NCI-H2029 treated with DMSO at 0.1 percent for 48 hours (cell line): ENCODE measurements around the gene TRMO.

Source experiments
- DNase-seq: peaks from one replicate; lab custom pipeline; 2025; lab: John Stamatoyannopoulos, UW

TRMO gene

GRCh38 chr9:97903177-97903576, 19.1 kb downstream of the TRMO start:
- DNase-seq: no peak

DNA sequence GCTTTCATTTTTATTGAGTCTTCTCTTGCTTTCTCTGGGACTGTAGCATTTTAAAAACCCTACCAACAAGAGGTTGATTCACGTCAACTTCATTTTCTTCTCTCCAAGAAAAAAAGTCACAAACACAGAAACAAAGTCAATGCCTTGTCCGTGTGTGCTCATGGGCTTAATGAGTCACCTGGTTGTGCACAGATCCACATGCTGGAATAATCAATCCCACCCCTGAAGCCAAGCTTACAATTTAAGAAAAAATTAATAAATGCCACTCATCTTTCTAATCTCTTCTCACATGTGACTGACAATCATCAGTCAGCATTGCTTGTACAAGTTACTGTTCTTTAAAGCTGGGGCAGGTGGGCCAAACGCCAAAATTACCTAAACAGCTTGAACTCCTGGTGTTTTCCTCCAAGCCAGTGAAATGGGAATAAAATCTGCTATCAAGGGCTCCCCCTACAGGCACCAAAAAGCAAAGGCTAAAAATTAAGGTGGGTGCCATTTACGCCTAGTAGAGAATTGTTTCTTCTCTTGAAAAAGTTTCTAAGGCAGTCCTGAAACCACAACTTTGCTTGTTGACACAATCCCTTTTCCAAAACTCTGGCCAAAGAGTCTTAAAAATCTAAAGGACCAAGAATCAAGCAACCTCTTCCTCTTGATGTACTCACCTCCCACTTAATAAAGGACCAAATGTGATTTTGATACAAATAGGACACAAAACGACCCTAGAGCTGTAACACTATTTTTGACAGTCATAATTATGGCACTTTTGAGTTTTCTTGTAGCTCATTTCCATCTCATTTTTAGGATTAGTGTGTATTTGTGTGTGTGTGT, 21.3 kb downstream of the TRMO start:
- peak; percentile 21 for DNase-seq

DNA sequence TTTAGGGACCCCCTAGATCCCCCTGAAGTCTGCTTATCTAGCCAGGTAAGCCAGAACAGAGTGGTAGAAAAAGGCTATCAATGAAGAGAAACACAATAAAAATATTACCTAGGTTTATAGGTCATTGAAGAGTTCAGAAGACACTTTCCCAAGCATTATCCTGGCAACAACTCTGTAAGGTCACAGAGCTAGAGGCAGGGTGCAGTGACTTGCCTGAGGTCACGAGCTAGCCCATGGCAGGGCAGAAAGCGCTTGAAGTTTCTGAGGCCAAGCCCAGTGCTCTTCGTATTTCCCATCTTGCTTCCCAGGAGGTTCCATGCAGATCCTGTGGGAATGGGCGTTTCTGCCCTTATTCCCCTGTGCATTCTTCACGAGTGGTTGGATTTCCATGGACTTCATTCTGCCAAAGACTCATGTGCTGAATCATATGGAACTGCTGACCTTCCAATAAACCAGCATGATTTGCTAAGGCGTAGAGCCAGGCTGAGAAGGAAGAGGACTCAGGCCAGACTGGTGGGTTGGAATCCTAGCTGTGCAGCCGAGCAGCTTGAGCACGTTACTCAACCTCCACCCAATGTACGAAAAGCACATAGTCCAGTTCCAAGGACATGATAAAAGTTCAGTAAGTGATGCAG, 22.1 kb downstream of the TRMO start:
- no peak for DNase-seq

DNA sequence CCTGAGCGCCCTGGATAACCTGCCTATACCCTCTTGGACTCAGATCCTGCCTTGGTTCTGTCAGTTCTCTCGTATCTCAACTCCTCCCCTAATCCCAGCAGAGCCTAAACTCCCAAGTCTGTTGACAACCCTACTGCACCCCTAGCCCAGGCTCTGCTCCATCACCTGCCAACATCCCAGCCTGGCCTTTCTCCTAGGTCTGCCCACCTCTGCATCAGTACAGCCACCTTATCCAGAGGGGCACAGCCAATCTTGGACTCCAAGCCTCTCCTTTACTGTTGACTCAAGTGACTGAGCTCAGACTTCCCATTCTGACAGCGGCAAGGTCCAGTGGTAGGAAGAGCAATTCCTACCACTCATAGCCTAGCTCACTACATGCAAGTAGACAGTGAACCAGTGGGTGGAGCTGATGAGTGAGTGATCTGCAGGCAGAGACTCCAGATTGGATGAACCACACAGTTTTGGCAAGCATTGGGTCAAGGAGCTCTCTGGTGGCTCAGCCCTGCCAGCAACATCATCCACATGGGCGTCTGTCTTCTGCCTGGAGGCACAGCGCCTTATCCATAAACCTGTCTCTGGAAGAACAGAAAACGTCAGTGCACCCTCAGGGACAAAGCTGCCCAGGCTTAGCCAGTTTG, 26.5 kb downstream of the TRMO start:
- DNase-seq: no peak

DNA sequence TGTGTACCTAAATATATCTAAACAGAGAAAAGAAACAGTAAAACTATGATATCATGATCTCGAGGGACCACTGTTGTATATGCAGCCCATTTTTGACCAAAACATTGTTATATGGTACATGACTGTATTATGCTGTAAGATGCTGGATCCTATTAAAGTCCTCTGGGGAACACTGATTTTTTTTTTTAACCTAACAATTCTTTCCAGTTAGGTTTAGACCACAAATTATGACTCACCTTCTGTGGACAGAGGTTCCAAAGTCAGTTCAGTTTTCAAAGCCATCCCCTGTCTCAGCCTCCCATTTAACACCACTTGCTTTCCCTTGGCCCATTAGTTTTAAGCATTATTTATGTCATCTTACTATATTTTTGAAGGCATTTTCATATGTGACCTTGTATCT, 27.1 kb downstream of the TRMO start:
- DNase-seq: no peak

GRCh38 chr9:97892421-97892820, 29.9 kb downstream of the TRMO start:
- DNase-seq: no peak

DNA sequence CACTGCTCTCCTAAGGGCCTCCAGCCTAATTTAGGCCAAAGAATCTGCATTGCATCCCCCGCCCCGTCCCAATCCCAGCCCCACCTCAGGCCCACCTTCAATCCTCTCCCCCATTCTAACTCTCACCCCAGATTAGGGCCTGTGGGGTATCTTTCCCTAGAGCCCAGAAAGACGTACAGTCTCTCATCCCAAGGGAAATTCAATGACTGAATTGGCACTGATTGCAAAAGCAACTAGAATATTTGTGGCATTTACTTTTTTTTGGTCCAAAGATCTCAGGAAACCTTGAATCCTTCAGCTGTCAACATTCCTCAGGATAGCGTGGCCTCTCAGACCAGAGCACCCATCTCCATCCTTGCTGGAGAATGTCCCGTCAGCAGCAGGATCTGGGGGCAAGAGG, 30.6 kb downstream of the TRMO start:
- DNase-seq: no peak

- DNase-seq: no peak
These were observed 32.1 kb downstream of the TRMO start for GRCh38 chr9:97889941-97890887.

- no peak for DNase-seq
These were observed 42.0 kb downstream of the TRMO start for GRCh38 chr9:97880336-97880735.

DNA sequence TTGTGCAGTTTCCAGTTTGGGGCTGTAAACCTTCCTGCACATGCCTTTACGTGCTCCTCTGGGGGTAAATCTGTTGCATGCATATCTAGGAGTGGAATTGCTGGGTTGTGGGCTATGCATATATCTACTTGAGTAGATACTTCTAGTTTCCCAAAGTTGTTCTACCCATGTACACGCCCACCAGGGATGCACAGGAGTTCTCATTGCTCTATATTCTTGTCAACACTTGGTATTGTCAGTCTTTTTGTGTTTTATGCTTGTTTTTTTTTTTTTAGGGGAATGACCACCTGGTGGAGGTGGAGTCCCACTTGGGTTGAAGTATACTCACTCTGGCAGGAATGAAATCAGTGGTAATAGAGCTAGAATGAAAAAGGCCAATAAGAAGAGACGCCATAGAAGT, 46.2 kb downstream of the TRMO start:
- DNase-seq: no peak

DNA sequence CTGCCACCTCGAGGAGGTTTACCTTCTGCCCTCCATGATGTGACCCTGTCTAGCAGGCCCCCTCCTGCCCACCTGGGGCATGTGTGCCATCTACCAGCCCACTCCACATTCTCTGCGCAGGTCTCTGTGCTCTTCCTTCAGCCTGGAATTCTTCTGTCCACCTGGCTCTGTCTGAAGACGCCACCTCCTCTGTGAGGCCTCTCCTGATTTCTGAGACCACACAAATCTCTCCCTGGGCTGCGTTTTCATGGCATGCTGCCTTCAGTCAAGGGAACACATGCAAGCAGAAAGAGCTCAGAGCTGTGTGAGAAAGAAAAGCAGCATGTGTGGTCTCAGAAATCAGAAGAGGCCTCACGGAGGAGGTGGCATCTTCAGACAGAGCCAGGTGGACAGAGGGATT, 47.2 kb downstream of the TRMO start:
- DNase-seq: no peak

GRCh38 chr9:97874624-97875023, 47.7 kb downstream of the TRMO start:
- no peak for DNase-seq

DNA sequence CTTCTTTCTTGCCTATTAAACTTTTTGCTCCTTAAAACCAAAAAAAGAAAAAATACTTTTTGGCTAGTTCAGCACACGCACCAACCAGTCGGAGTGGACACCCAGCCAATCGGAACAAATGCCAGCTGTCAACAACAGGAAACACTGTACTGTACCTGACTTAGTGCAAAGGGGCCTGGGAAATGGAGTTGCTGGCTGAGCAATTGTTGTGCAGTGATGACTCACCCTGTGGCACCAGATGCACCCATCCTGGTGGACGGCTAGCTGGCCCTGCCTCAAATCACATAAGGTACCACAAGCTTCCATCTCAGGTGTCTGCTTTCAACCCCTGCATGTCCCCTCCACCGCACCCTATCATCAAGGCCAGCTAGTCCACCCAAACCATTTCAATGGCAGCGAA, 48.4 kb downstream of the TRMO start:
- DNase-seq: no peak

GRCh38 chr9:97873425-97873824, 48.9 kb downstream of the TRMO start:
- no peak for DNase-seq

GRCh38 chr9:97868859-97869258, 53.4 kb downstream of the TRMO start:
- DNase-seq: no peak

DNA sequence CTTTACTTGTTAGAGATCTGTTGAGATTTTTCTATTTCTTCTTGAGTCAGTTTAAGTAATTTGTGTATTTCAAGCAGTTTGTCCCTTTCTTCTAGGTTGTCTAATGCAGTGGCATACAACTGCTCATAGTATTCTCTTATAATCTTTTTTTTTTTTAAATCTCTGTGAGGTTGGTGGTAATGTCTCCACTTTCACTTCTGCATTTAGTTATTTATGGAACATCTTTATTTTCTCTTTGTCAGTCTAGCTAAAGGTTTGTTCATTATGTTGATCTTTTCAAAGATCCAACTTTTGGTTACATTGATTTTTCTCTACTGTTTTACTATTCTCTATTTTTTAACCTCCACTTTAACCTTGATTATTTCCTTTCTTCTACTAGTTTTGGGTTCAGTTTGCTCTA, 55.5 kb downstream of the TRMO start:
- DNase-seq: no peak

DNA sequence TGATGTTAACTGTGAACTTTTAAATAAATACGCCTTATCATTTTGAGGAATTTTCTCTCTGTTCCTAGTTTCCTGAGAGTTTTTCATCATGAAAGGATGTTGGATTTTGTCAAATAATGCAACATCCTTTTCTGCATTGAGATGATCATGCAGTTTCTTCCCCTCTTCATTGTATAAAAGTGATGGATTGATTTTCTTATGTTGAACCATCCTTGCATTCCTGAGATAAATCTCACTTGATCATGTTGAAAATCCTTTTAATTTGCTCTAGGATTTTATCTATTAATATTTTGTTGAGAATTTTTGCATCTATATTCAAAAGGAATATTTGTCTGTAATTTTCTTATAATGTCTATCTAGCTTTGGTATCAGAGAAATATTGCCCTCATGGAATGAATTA, 56.0 kb downstream of the TRMO start:
- no peak for DNase-seq

DNA sequence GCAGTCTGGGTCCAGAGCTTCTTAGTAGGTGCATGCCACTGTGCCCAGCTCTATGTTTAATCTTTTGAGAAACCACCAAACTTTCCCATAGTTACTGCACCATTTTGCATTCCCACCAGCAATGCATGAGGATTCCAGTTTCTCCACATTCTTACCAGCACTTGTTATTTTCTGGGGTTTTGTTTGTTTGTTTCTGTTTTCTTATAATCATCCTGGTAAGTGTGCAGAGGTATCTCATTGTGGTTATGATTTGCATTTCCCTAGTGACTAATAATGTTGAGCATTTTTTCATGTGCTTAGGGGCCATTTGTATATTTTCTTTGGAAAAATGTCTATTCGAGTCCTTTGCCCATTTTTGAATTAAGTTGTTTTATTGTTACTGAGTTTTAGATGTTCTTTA, 57.9 kb downstream of the TRMO start:
- DNase-seq: no peak

DNA sequence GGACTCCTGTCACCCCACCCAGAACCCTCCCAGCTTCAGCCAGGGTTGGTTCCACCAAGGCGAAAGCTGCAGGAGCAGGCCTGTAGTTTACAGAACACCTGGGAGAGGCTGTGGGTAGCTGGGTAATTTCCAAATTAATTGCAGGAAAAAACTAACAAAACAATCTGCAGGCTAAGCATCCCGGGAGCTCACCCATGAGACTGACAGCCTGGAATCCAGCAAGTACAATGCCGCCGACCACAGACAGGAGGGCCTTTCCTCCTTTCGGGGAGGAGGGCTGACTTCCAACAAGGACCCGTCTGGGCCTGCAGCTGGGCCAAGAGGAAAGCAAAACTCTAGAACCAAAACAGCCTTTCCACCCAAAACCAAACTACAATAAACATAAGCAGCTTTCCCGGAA, 59.0 kb downstream of the TRMO start:
- no peak for DNase-seq

- no peak for DNase-seq
These were observed 61.2 kb downstream of the TRMO start for GRCh38 chr9:97861148-97861475.

DNA sequence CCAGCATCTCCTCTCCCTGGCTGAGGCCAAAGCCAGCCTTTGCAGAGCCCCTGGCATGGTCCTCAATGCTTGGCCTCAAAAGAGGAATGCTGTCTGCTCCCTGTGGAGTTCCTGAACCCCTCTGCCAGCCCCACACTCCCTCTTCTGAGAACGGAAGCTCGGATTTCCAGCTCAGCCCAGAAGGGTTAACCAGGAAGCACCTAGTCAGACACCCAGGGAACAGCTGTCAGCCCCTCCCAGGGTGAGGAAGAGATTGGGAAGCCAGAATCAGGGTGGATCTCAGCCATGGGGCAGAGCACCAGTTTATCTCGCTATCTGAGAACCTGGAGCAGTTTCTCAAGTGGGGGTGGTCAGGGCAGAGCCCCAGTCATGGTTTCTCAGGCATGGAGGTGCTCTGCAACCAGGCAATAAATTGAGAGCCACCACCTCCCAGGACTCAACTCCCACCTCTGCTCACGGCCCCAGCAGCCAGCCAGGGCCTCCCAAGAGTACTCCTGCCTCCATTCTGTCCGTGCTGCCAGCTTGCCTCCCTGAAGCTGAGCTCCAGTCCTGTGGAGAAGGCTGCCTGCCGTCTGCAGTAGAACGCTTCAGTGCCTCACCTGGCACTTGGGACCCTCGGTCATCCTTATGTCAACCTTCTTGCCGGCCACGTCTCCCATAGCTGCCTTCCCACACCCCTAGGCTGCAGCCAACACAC, 61.7 kb downstream of the TRMO start:
- DNase-seq: no peak

DNA sequence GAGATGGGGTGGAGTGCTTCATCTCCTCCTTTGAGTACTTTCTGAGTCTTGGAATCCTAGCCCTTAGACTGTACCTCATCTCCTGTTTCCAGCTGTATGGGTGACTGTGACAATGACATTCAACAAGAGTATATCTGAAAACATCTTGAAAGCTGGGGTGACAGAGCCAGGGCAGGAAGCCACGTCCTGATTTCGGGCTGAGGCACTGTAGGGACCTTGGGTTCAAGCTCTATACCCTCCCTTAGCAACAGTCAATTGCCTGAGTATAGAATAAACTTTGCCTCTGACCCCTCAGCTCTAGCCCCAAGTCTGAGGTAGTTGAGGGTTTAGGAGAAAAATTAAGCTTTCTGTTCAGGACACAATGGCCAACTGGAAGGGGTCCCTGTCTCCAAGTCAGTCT, 63.0 kb downstream of the TRMO start:
- DNase-seq: no peak
